CD4-positive, alpha-beta T cell treated with Interleukin-6 for 4 hours (primary cell): ENCODE data around the gene LSM4.

Source experiments
- DNase-seq: peaks from one replicate; pipeline ENCODE4 v3.0.0-alpha.2; 2020; ENCODE audit warnings: mixed read lengths

Gene LSM4

DNA sequence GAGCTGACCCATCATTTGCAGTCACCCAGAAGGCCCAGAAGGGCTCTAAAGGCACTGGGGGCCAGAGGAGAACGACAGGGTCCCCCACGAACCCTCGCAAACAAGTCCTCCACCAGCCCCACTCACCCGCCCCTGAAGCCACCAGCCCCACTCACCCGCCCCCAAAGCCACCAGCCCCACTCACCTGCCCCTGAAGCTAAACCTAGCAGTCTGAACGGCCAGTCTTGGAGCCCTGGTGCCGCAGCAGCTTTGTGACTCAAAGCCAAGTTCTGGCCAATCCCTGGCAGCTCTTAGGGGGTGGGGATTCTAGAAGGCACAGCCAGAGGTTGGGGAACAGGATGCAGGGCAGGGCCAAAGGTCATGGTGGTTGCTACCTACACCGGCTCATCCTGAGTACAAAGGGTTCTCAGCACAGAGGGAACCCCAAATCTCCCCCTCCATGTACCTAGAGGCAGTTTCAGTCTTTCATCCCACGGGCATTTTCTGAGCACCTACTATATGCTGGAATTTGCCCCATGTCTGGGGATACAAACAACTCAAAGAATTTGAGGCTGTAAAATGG is 48.6 kb downstream of the LSM4 start, which contains the start of gene IQCN:
Gene IQCN (minus strand): TSS at position 234 of the 562 bp plus-strand sequence. CDS start 4,974 bp downstream, outside the sequence.
- DNase-seq: no peak

GRCh38 chr19:18273561-18274218 is 49.2 kb downstream of the LSM4 start:
- DNase-seq: no peak

- DNase-seq: no peak
Measured at GRCh38 chr19:18271433-18271841, 51.4 kb downstream of the LSM4 start.

DNA sequence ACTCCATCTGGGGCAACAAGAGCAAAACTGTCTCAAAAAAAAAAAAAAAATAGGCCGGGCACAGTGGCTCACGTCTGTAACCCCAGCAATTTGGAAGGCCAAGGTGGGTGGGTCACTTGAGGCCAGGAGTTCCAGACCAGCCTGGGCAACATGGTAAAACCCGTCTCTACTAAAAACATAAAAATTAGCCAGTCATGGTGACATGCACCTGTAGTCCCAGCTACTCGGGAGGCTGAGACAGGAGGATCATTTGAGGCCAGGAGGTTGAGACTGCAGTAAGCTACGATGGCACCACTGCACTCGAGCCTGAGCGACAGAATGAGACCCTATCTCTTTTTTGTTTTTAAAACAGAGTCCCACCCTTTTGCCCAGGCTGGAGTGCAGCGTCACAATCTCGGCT is 52.5 kb downstream of the LSM4 start:
- no peak for DNase-seq

DNA sequence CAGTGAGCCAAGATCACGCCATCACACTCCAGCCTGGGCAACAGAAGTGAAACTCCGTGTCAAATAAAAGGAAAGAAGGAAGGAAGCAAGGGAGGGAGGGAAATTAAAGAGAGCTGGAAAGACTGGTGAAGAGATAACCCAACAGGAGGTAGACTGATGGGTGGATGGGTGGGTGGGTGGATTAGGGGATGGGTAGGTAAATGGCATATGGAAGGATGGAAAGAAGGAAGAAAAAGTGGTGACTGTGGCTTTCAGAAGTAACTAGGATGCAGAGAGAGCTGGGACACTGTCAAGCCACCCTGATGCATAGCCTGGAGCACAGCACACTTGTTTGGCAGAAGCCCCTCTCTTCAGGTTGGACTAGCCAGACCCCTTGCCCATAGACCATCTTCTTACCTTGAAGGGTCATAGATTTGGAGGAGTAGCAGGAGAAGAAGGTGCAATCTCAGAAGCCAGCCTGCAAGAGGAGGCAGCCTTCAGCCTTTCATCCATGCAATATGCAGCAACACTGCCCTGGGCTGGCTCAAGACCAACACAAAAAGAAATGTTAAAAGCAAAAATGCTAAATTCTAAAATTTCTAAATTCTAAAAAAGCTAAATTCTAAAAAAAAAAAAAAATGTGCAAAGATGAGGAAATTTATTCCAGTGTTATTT is 53.7 kb downstream of the LSM4 start:
- DNase-seq: no peak

GRCh38 chr19:18266771-18267686 is 55.8 kb downstream of the LSM4 start:
- no peak for DNase-seq

GRCh38 chr19:18265582-18265981 is 57.3 kb downstream of the LSM4 start:
- DNase-seq: no peak

- DNase-seq: no peak
Measured at GRCh38 chr19:18264971-18265540, 57.8 kb downstream of the LSM4 start.

DNA sequence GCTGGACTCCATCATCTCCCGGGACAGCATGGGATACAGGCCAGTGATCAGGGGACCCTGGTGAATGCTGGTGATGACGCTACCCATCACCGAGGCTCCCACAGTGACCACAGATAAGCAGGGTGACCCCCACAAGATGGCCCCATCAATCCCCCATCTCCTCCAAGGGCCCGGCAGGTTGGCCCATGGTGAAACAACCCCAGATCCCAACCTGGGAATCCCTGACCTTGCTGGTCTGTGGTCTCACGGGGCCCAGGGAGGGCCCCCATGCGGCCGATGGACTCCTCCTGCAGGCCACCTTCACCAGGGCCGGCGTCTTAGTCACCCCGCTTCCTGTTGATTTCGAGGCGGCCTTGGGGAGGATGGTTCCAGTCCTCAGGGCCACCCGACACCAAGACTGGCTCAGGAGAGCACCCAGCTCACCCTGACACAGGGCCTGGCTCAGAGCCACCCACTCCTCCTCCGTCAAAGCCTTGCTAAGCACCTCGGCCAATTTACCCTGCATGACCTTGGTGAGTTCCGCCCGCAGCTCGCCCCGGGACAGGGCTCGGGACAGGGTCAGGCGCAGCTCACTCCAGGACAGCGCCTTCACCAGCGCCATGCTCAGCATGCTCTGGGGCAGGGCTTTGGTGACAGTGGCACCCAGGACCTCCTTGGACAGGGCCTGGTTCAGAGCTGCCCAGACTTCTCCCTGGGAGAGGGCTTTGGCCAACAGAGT is 58.6 kb downstream of the LSM4 start:
- DNase-seq: no peak

GRCh38 chr19:18263324-18264136 is 59.3 kb downstream of the LSM4 start:
- DNase-seq: no peak

- DNase-seq: no peak
Measured at GRCh38 chr19:18262917-18263316, 60.0 kb downstream of the LSM4 start.

- no peak for DNase-seq
Measured at GRCh38 chr19:18262144-18262543, 60.7 kb downstream of the LSM4 start.

DNA sequence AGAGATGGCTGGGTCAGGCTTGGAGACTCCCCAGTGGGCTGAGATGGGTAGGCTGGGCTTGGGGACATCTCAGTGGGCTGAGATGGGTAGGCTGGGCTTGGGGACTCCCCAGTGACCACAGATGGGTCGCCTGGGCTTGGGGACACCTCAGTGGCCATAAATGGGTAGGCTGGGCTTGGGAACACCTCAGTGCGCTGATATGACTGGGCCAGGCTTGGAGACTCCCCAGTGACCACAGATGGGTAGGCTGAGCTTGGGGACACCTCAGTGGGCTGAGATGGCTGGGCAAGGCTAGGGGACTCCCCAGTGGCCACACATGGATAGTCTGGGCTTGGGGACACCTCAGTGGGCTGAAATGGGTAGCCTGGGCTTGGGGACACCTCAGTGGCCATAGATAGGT is 61.4 kb downstream of the LSM4 start:
- no peak for DNase-seq

GRCh38 chr19:18259893-18260292 is 63.0 kb downstream of the LSM4 start:
- DNase-seq: no peak

DNA sequence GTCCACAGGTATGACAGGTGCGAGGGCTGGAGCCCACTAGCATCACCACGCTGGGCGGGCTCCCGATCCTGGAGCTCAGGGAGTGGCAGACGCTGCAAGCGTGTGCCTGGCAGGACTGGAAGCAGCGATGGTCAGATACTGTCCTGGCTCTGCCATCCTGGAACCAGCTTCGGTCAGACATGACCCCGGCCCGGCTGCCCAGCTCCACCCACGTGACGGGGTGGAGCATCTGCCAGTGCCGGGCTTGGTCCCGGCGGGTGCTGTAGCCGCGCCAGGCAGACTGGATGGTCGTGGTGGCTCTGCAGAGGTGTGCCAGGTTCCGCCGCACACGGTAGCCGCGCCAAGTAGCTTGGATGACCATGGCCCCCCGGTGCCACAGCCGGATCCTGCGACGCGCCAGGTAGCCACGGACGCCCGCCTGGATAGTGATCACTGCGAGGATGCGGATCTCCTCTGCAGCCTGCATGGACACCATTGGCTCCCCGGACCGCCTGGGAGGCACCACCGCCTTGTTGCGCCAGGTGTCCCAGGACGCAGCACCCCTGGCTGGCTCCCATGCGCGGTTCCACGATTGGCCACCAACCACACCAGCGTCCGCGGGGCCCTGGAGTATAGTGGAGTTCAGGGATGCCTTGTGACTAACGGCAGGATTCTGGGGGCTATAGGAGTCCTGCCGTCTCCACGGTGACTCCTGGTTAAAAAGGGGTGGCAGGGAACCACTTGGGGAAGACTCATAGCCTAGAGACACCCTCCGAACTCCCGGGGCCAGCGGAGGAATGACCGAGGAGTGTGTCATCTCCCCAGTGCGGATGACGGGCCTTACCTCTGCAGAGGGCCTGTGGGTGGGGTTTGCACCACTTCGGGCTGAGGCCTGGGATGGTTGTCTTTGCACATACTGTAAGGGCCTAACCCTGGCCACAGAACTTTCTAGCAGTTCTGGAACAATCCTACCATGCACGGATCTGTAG is 65.1 kb downstream of the LSM4 start:
- no peak for DNase-seq
